Measurements from ENCODE around the gene ANTXR1. TPM values are rescaled to one million over a fixed set of nuclear protein-coding genes. Genes with fewer than 3 reads are reported as not detected.
"Not testable (repeated sequence)": the region's sequence is repeated elsewhere in the genome, so short reads cannot be mapped to it uniquely, and the experiment has no call there.

Gene ANTXR1
- total and polyA plus RNA-seq, 2 experiments from 2014 or later: 24.0 to 36.0 TPM

- Histone ChIP-seq H3K36me3 (no peaks in the 10 kb centered on the region), H3K4me3 (no peak overlapping the region), H3K27me3 (no peaks in the 10 kb centered on the region), H3K27ac (no peak overlapping the region), H3K9me3 (ENCODE audit: low read depth) (no peaks in the 10 kb centered on the region), H3K4me1 (ENCODE audit: low read depth) (no peaks in the 10 kb centered on the region)
- TF ChIP-seq CTCF (IDR thresholded peaks at IDR 0.05; ENCODE audit: low read depth, low read length): no peak
- no peak for DNase-seq (ENCODE audit: low read depth in 1 of 2, low spot score in 1 of 2)
Observed at GRCh38 chr2:69227716-69228115, 214.7 kb downstream of the ANTXR1 start.

- H3K27ac ChIP-seq; H3K27me3 ChIP-seq; H3K9me3 ChIP-seq (ENCODE audit: low read depth); DNase-seq (ENCODE audit: low read depth in 1 of 2, low spot score in 1 of 2); H3K36me3 ChIP-seq; H3K4me3 ChIP-seq; H3K4me1 ChIP-seq (ENCODE audit: low read depth): not testable (repeated sequence)
Observed at GRCh38 chr2:69230946-69231345, 218.0 kb downstream of the ANTXR1 start.

GRCh38 chr2:69231612-69232277 is 218.8 kb downstream of the ANTXR1 start:
- Histone ChIP-seq H3K27ac (no peak overlapping the region), H3K27me3 (no peaks in the 10 kb centered on the region), H3K4me1 (ENCODE audit: low read depth) (no peaks in the 10 kb centered on the region), H3K4me3 (no peak overlapping the region), H3K36me3 (no peaks in the 10 kb centered on the region), H3K9me3 (ENCODE audit: low read depth) (no peaks in the 10 kb centered on the region)
- DNase-seq (ENCODE audit: low read depth in 1 of 2, low spot score in 1 of 2): no peak
- no peak for TF ChIP-seq CTCF (IDR thresholded peaks at IDR 0.05; ENCODE audit: low read depth, low read length)

- not testable (repeated sequence) for H3K4me1 ChIP-seq (ENCODE audit: low read depth); H3K27ac ChIP-seq; H3K36me3 ChIP-seq; H3K9me3 ChIP-seq (ENCODE audit: low read depth); DNase-seq (ENCODE audit: low read depth in 1 of 2, low spot score in 1 of 2); H3K4me3 ChIP-seq; H3K27me3 ChIP-seq
Observed at GRCh38 chr2:69235835-69236234, 222.9 kb downstream of the ANTXR1 start.

- no peak overlapping the region for H3K4me3 ChIP-seq
- no peaks in the 10 kb centered on the region for H3K9me3 ChIP-seq (ENCODE audit: low read depth)
- no peak overlapping the region for H3K27ac ChIP-seq
- no peaks in the 10 kb centered on the region for H3K4me1 ChIP-seq (ENCODE audit: low read depth)
- no peaks in the 10 kb centered on the region for H3K36me3 ChIP-seq
- H3K27me3 ChIP-seq: no peaks in the 10 kb centered on the region
- TF ChIP-seq CTCF (IDR thresholded peaks at IDR 0.05; ENCODE audit: low read depth, low read length): no peak
- no peak for DNase-seq (ENCODE audit: low read depth in 1 of 2, low spot score in 1 of 2)
Observed at GRCh38 chr2:69237070-69237670, 224.2 kb downstream of the ANTXR1 start.

GRCh38 chr2:69238449-69239031 is 225.6 kb downstream of the ANTXR1 start:
- H3K27me3 ChIP-seq: no peaks in the 10 kb centered on the region
- TF ChIP-seq CTCF (IDR thresholded peaks at IDR 0.05; ENCODE audit: low read depth, low read length): no peak
- no peak for DNase-seq (ENCODE audit: low read depth in 1 of 2, low spot score in 1 of 2)
- no peaks in the 10 kb centered on the region for H3K9me3 ChIP-seq (ENCODE audit: low read depth)
- H3K36me3 ChIP-seq: no peaks in the 10 kb centered on the region
- no peaks in the 10 kb centered on the region for H3K4me1 ChIP-seq (ENCODE audit: low read depth)
- no peak overlapping the region for H3K27ac ChIP-seq
- no peak overlapping the region for H3K4me3 ChIP-seq
